Ammon's horn (tissue), 1 donor: ENCODE results near the gene NPRL2.

Source experiments
- DNase-seq: peaks from one replicate; pipeline ENCODE4 v3.0.0-alpha.2; 2016; ENCODE audit warnings: low spot score

NPRL2 gene

GRCh38 chr3:50350527-50351322 lies at the start of gene NPRL2, which contains the start of gene CYB561D2:
Gene NPRL2, minus strand, starts transcription at chr3:50350775. Its CDS starts 123 bp downstream, at chr3:50350652.
Gene CYB561D2, plus strand, starts transcription at chr3:50350862. Its CDS starts 572 bp downstream, at chr3:50351434.
- DNase-seq = peak; percentile 99

- DNase-seq = no peak
These were observed 45.9 kb upstream of the NPRL2 start for GRCh38 chr3:50396502-50396901.

GRCh38 chr3:50395070-50395860 lies 44.7 kb upstream of the NPRL2 start:
- no peak for DNase-seq

- DNase-seq = no peak
These were observed 42.5 kb upstream of the NPRL2 start for GRCh38 chr3:50393061-50393460.

GRCh38 chr3:50392101-50392715 lies 41.6 kb upstream of the NPRL2 start:
- peak; percentile 52 for DNase-seq

- DNase-seq = peak; percentile 62
These were observed 40.1 kb upstream of the NPRL2 start for GRCh38 chr3:50390508-50391224.

- DNase-seq = no peak
These were observed 38.8 kb upstream of the NPRL2 start for GRCh38 chr3:50389414-50389767.

GRCh38 chr3:50388720-50389413 lies 38.3 kb upstream of the NPRL2 start:
- no peak for DNase-seq

GRCh38 chr3:50388016-50388719 lies 37.6 kb upstream of the NPRL2 start:
- DNase-seq = no peak

- no peak for DNase-seq
These were observed 35.2 kb upstream of the NPRL2 start for GRCh38 chr3:50385754-50386153.

- no peak for DNase-seq
These were observed 33.2 kb upstream of the NPRL2 start for GRCh38 chr3:50383750-50384149.

GRCh38 chr3:50382722-50383121 lies 32.1 kb upstream of the NPRL2 start:
- no peak for DNase-seq

GRCh38 chr3:50381383-50381782 lies 30.8 kb upstream of the NPRL2 start:
- no peak for DNase-seq

GRCh38 chr3:50380405-50381085 lies 30.0 kb upstream of the NPRL2 start:
- no peak for DNase-seq

GRCh38 chr3:50378757-50379156 lies 28.2 kb upstream of the NPRL2 start:
- no peak for DNase-seq

GRCh38 chr3:50378024-50378423 lies 27.4 kb upstream of the NPRL2 start:
- DNase-seq = no peak

- no peak for DNase-seq
These were observed 24.8 kb upstream of the NPRL2 start for GRCh38 chr3:50375258-50375931.

- DNase-seq = no peak
These were observed 24.0 kb upstream of the NPRL2 start for GRCh38 chr3:50374363-50375257.
